ENCODE results near the gene KCNF1.

KCNF1 gene

DNA sequence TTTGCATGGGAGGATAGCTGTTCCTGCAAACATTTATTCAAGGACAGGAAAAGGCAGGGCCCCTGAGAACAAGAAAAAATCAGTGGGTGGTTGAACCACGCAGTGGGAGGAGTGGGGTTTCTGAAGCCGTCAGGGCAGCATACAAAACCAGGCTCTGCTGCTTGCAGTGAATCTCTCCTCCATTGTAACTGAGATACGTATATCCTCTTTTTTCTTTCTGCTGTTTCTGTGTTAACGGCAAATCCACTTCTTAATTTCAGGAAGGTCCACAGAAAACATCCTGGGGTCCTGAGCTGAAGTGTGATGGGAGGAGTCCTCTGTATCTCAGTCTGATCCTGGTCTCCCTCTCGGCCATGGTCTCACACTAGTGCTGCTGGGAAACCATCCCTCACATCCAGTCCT, 27.2 kb upstream of the KCNF1 start:
- TF ChIP-seq, protein P1, sequence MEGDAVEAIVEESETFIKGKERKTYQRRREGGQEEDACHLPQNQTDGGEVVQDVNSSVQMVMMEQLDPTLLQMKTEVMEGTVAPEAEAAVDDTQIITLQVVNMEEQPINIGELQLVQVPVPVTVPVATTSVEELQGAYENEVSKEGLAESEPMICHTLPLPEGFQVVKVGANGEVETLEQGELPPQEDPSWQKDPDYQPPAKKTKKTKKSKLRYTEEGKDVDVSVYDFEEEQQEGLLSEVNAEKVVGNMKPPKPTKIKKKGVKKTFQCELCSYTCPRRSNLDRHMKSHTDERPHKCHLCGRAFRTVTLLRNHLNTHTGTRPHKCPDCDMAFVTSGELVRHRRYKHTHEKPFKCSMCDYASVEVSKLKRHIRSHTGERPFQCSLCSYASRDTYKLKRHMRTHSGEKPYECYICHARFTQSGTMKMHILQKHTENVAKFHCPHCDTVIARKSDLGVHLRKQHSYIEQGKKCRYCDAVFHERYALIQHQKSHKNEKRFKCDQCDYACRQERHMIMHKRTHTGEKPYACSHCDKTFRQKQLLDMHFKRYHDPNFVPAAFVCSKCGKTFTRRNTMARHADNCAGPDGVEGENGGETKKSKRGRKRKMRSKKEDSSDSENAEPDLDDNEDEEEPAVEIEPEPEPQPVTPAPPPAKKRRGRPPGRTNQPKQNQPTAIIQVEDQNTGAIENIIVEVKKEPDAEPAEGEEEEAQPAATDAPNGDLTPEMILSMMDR (IDR thresholded peaks at IDR 0.05; ENCODE audit: borderline replicate concordance, control extremely low read depth, extremely low read depth, insufficient read depth, missing control alignments) = no peak
- DNase-seq (ENCODE audit: low spot score) = no peak
- in situ Hi-C loops (cut with MboI; ENCODE audit: low sequenced_read_pairs, unreplicated experiment) = no loop called here

DNA sequence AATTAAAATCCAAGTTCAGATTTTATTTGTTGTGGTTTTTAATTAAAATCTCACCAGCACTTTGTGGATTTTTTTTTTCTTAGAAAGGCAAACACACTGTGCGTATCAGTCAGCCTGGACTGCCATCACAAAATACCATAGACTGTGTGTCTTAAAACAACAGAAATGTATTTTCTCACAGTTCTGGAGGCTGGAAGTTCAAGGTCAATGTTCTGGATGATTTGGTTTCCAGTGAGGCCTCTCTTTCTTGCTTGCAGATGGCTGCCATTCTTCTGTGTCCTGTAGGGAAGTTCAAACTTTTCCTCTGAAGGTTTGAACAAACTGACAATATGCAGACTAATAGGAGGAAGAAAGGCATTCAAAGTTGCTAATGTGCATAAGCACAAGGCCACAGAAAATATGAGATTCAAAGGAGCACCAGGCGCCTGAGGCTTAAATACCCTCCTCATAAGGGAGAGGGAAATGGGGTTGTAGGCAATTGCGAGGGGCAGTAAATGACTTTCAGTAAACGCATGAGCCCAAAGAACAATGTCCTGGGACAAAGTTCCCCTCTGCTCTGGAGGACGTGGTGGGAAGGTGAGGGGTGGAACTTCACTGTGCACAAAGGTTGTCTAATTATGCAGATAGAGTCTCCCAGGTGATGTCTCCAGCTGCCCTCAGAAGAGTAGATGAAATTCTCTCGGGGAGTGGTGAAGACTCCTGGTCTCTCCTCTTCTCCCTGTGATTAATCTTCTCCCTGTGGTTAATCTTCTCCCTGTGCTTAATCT, 26.5 kb upstream of the KCNF1 start:
- TF ChIP-seq, protein P1 (IDR thresholded peaks at IDR 0.05; ENCODE audit: borderline replicate concordance, control extremely low read depth, extremely low read depth, insufficient read depth, missing control alignments) = no peak
- no peak for DNase-seq (ENCODE audit: low spot score)
- in situ Hi-C loops (cut with MboI; ENCODE audit: low sequenced_read_pairs, unreplicated experiment) = no loop called here

DNA sequence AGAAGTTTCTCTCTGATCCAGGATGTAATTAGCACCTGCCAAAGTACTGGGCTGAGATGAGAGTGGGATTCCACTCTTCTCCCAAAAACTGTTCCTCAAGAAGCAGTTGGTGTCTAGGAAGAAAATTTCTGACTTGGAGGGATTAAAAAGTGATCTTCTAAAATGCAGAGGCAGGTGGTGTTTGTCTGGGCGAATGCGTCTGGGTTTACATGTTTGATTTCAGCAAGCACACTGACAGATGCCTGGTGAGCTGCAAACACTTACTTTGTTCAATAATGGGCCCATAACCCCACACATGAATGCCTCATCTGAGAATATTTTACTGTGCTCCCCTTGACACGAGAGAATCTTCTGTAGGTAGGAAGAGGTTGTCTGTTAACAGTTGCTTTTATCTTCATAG, 24.3 kb upstream of the KCNF1 start:
- in situ Hi-C loops (cut with MboI; ENCODE audit: low sequenced_read_pairs, unreplicated experiment) = no loop called here
- TF ChIP-seq, protein P1 (IDR thresholded peaks at IDR 0.05; ENCODE audit: borderline replicate concordance, control extremely low read depth, extremely low read depth, insufficient read depth, missing control alignments) = no peak
- no peak for DNase-seq (ENCODE audit: low spot score)

DNA sequence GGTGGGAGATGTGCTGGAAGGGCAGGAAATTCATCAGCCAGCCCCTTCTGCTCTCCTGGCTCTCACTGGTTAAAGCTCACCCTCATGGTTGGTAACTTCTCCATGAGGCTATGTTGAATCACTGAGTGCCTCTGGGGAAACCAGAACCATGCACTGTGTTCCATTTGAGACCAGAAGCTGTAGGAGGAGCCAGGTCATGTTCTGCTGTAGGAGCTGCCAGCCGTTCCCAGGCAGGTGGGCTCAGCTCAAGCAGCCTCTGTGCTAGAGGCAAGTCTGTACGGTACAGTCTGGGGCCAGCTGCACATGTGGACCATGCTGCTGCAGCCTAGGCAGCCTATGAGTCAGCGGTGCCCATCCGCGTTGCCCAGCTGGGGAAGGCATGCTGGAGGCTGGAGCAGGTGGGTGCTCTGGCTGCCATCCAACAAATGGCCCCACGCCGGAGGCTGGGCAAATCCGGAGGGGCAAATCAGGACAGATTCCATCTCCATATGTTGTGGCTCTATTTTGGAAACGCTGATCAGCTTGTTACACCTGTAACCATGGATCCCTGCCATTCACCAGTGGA, 22.0 kb upstream of the KCNF1 start:
- in situ Hi-C loops (cut with MboI; ENCODE audit: low sequenced_read_pairs, unreplicated experiment) = no loop called here
- TF ChIP-seq, protein P1 (IDR thresholded peaks at IDR 0.05; ENCODE audit: borderline replicate concordance, control extremely low read depth, extremely low read depth, insufficient read depth, missing control alignments) = no peak
- DNase-seq (ENCODE audit: low spot score) = no peak

DNA sequence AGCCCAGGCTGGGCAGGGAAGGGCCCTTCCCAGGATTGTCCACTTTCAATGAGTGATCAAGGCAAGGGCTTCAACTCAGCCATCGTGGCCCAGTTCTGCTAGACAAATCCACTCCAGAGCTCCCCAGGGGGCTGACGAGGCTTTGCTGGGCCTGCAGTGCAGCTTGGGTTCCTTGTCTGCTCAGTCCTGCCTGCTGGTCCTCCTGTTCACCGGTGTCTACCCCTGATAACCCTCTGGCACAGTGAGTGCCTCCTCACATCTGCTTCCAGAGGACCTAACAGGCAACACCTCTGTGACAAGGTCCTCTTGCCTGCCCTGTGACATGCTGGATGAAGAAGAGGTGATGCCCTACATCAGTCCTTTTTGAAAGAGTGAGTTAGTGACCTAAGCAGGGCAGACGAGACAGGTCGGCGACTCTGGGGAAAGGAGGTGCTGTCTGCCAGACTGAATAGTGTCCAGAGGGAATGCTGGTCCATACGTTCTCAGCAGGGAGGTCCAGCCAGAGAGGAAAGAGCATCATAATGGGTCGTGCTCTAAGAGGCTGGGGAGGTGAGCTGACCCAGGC, 20.9 kb upstream of the KCNF1 start:
- in situ Hi-C loops (cut with MboI; ENCODE audit: low sequenced_read_pairs, unreplicated experiment) = no loop called here
- TF ChIP-seq, protein P1 (IDR thresholded peaks at IDR 0.05; ENCODE audit: borderline replicate concordance, control extremely low read depth, extremely low read depth, insufficient read depth, missing control alignments) = no peak
- no peak for DNase-seq (ENCODE audit: low spot score)

DNA sequence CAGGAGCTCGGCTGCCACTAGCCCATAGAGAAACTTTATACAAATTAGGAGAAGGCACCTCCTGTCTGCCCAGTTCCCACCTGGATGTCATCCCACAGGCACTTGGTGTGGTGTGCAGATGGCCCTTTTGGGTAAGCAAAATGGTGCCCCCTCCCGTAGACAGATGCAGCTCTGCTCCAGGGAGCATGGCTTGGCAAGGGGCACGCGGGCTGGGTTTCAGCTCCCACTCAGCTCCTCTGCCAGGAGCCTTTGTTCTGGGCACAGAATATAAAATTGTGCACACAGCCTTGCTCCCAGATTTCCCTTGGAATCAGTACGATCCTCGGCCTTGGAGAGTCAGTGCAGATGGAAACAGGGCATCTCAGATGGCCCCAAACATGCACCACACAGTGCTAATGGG, 20.3 kb upstream of the KCNF1 start:
- TF ChIP-seq, protein P1 (IDR thresholded peaks at IDR 0.05; ENCODE audit: borderline replicate concordance, control extremely low read depth, extremely low read depth, insufficient read depth, missing control alignments) = no peak
- no peak for DNase-seq (ENCODE audit: low spot score)
- in situ Hi-C loops (cut with MboI; ENCODE audit: low sequenced_read_pairs, unreplicated experiment) = no loop called here

All from GM13976 (cell line).